Measurements from ENCODE around the gene TMPRSS13.

Gene TMPRSS13

GRCh38 chr11:117851852-117852251, 77.3 kb downstream of the TMPRSS13 start:
- Histone ChIP-seq H3K4me2 (ENCODE audit: low read length) (no peak overlapping the region), H3K27ac (ENCODE audit: low read depth, low read length) (no peak overlapping the region), H2AK5ac (ENCODE audit: low read length) (no peak overlapping the region), H3K4me3 (ENCODE audit: low read length) (no peak overlapping the region), H3K79me1 (ENCODE audit: low read length) (no peaks in the 10 kb centered on the region), H3K23ac (ENCODE audit: low read length) (no peak overlapping the region), H3K4ac (ENCODE audit: low read depth, low read length) (no peak overlapping the region), H4K8ac (ENCODE audit: low read depth, low read length) (no peak overlapping the region), H4K5ac (ENCODE audit: low read length) (no peak overlapping the region), H3K36me3 (ENCODE audit: control insufficient read depth, insufficient read depth, low read length) (no peaks in the 10 kb centered on the region), H3K18ac (ENCODE audit: low read length) (no peak overlapping the region), H2BK5ac (ENCODE audit: low read length) (no peak overlapping the region), H3K4me1 (ENCODE audit: control insufficient read depth, low read depth, low read length) (peaks cover 3% of the 10 kb centered on the region), H3K79me2 (ENCODE audit: control insufficient read depth, insufficient read depth, low read length) (no peaks in the 10 kb centered on the region), H3K56ac (ENCODE audit: low read length) (no peak overlapping the region), H2BK120ac (ENCODE audit: low read depth, low read length) (no peak overlapping the region), H2BK15ac (replicated peaks; ENCODE audit: low read depth) (no peak overlapping the region), H3K27me3 (ENCODE audit: insufficient read depth, low read length, poor library complexity) (no peaks in the 10 kb centered on the region), H3K9ac (ENCODE audit: low read length) (no peak overlapping the region)
- DNase-seq: no peak
- WGBS (ENCODE audit: extremely low coverage, insufficient coverage, low lambda C conversion rate): no CpG with 5 or more reads among the region's 3 CpGs

GRCh38 chr11:117851106-117851505, 78.1 kb downstream of the TMPRSS13 start:
- Histone ChIP-seq H4K8ac (ENCODE audit: low read depth, low read length) (no peak overlapping the region), H3K56ac (ENCODE audit: low read length) (no peak overlapping the region), H2AK5ac (ENCODE audit: low read length) (no peak overlapping the region), H3K36me3 (ENCODE audit: control insufficient read depth, insufficient read depth, low read length) (no peaks in the 10 kb centered on the region), H2BK120ac (ENCODE audit: low read depth, low read length) (no peak overlapping the region), H3K79me1 (ENCODE audit: low read length) (no peaks in the 10 kb centered on the region), H3K23ac (ENCODE audit: low read length) (no peak overlapping the region), H3K18ac (ENCODE audit: low read length) (no peak overlapping the region), H3K4me1 (ENCODE audit: control insufficient read depth, low read depth, low read length) (peaks cover 3% of the 10 kb centered on the region), H4K5ac (ENCODE audit: low read length) (no peak overlapping the region), H3K79me2 (ENCODE audit: control insufficient read depth, insufficient read depth, low read length) (no peaks in the 10 kb centered on the region), H3K4ac (ENCODE audit: low read depth, low read length) (no peak overlapping the region), H3K4me2 (ENCODE audit: low read length) (no peak overlapping the region), H2BK15ac (replicated peaks; ENCODE audit: low read depth) (no peak overlapping the region), H3K27me3 (ENCODE audit: insufficient read depth, low read length, poor library complexity) (no peaks in the 10 kb centered on the region), H3K27ac (ENCODE audit: low read depth, low read length) (no peak overlapping the region), H3K9ac (ENCODE audit: low read length) (no peak overlapping the region), H2BK5ac (ENCODE audit: low read length) (no peak overlapping the region), H3K4me3 (ENCODE audit: low read length) (no peak overlapping the region)
- DNase-seq: peak; percentile 58
- no CpG with 5 or more reads among the region's 3 CpGs for WGBS (ENCODE audit: extremely low coverage, insufficient coverage, low lambda C conversion rate)
